HEK293 (cell line): ENCODE data around the gene PRUNE1.
A peak's percentile ranks its signal among the peaks of the same experiment; 100 is the strongest.

ENCODE experiments used
- CTCF ChIA-PET: fragments of 350-600 bp; formaldehyde crosslinking; extraction: SDS; loops from one replicate; lab custom pipeline; 2021; ENCODE audit warnings: antibody characterized with exemption; lab: Yijun Ruan, JAX
- POLR2A ChIA-PET: fragments of 300-600 bp; formaldehyde crosslinking; extraction: SDS; loops from one replicate; lab custom pipeline; 2020; ENCODE audit warnings: antibody characterized with exemption, inconsistent platforms; lab: Yijun Ruan, JAX
- H3K27ac ChIP-seq: fragments of 200-500 bp; sonication (Bioruptor generic); 2 replicates; pipeline ENCODE4 v1.5.1; 2014; ENCODE audit warnings: low read depth, low read length, control low read depth, inconsistent platforms; ENCODE audit errors: extremely low read depth
- H3K36me3 ChIP-seq, 2 experiments: fragments of 200-500 bp in 1 of 2; sonication (Bioruptor generic) in 1 of 2; 1 replicate in 1 of 2; 2 replicates in 1 of 2; pipeline ENCODE4 v1.5.1; 2014 to 2017; ENCODE audit warnings: inconsistent platforms in 2 of 2, low read length in 2 of 2; ENCODE audit not compliant: control insufficient read depth in 2 of 2, insufficient read depth in 1 of 2
- H3K4me1 ChIP-seq: fragments of 200-500 bp; sonication (Bioruptor generic); 2 replicates; pipeline ENCODE4 v1.5.1; 2014; ENCODE audit warnings: mild to moderate bottlenecking, low read length, inconsistent platforms; ENCODE audit not compliant: control insufficient read depth, insufficient read depth
- H3K4me3 ChIP-seq: 2 replicates; pipeline ENCODE4 v1.5.1; 2011; ENCODE audit warnings: low read depth, mild to moderate bottlenecking, control low read depth, low read length, moderate library complexity
- H3K9me3 ChIP-seq: fragments of 200-500 bp; sonication (Bioruptor generic); 2 replicates; pipeline ENCODE4 v1.5.1; 2014; ENCODE audit warnings: low read depth, low read length, inconsistent platforms; ENCODE audit not compliant: control insufficient read depth, insufficient read depth
- CTCF ChIP-seq: fragments of 450-650 bp; formaldehyde crosslinking; IDR thresholded peaks from 2 replicates; pipeline ENCODE4 v1.5.1; 2016; ENCODE audit warnings: missing biosample characterization, missing genetic modification characterization
- HOXC10 ChIP-seq: sonication (generic); formaldehyde crosslinking; IDR thresholded peaks from 2 replicates; pipeline ENCODE4 v1.8.1; 2023; ENCODE audit warnings: mild to moderate bottlenecking, missing genetic modification reagents
- PRDM4 ChIP-seq: fragments of 450-650 bp; formaldehyde crosslinking; IDR thresholded peaks from 2 replicates; pipeline ENCODE4 v1.5.1; 2017; ENCODE audit warnings: missing biosample characterization, missing genetic modification characterization
- ZBTB20 ChIP-seq: fragments of 450-650 bp; formaldehyde crosslinking; IDR thresholded peaks from 2 replicates; pipeline ENCODE4 v1.5.1; 2016; ENCODE audit warnings: missing biosample characterization, missing genetic modification characterization
- ZBTB48 ChIP-seq: fragments of 450-650 bp; formaldehyde crosslinking; IDR thresholded peaks from 2 replicates; pipeline ENCODE4 v1.5.1; 2016; ENCODE audit warnings: missing biosample characterization, missing genetic modification characterization
- ZBTB8A ChIP-seq: fragments of 450-650 bp; formaldehyde crosslinking; IDR thresholded peaks from 2 replicates; pipeline ENCODE4 v1.5.1; 2016; ENCODE audit warnings: missing biosample characterization, missing genetic modification characterization
- ZNF341 ChIP-seq: fragments of 450-650 bp; formaldehyde crosslinking; IDR thresholded peaks from 2 replicates; pipeline ENCODE4; 2016; ENCODE audit warnings: low read depth, missing biosample characterization, missing genetic modification characterization
- TF ChIP-seq, protein P1 (sequence below): fragments of 450-650 bp; formaldehyde crosslinking; IDR thresholded peaks from 2 replicates; pipeline ENCODE4 v1.5.1; 2016; ENCODE audit warnings: missing biosample characterization, missing genetic modification characterization
- TF ChIP-seq, protein P2 (sequence below): fragments of 450-650 bp; formaldehyde crosslinking; IDR thresholded peaks from 2 replicates; pipeline ENCODE4 v1.5.1; 2017; ENCODE audit warnings: missing biosample characterization, missing genetic modification characterization
- TF ChIP-seq, protein P3 (sequence below): fragments of 450-650 bp; formaldehyde crosslinking; IDR thresholded peaks from 2 replicates; pipeline ENCODE4 v1.5.1; 2016; ENCODE audit warnings: missing biosample characterization, missing genetic modification characterization
- TF ChIP-seq, protein P4 (sequence below): fragments of 450-650 bp; formaldehyde crosslinking; IDR thresholded peaks from 2 replicates; pipeline ENCODE4 v1.5.1; 2016; ENCODE audit warnings: missing biosample characterization, missing genetic modification characterization, low read depth

Gene PRUNE1

DNA sequence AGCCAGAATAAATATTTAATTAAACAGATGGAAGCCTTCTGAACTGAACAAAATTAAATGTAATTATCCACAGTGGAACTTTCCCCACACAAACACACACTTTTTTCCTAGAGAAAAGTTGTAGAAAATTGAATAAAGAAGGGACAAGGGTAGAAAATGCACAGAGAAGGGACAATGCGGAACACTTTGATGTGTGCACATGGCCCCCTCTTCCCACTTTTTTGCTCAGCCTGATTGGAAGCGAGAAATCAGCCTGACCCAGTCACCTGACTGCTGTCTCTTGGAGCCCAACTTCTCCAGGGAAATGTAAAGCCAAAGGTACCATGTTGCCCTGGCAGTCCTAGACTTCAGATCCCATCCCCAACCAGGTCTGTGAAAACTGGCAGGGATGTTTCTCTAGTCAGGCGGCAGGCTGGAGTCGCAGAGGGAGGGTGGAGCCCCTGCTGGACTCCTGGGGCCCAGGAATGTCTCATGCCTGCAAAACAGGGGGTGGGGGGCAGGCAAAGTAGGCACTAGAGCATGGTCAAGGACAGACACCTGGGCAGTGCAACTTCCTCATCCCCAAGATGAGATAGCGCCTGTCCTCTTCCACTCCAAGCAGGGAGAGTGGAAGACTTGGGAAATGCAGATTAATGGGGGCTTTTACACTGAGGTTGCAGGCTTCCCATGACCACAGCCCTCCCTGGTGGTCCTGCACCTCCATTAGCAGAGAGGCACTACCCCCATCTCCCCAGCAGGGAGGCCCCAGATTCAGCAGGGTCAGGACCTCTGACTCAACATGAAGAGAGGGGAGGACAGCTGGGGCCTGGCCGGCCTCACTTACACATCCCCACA is 36.4 kb upstream of the PRUNE1 start (continued):
- TF ChIP-seq, protein P1, sequence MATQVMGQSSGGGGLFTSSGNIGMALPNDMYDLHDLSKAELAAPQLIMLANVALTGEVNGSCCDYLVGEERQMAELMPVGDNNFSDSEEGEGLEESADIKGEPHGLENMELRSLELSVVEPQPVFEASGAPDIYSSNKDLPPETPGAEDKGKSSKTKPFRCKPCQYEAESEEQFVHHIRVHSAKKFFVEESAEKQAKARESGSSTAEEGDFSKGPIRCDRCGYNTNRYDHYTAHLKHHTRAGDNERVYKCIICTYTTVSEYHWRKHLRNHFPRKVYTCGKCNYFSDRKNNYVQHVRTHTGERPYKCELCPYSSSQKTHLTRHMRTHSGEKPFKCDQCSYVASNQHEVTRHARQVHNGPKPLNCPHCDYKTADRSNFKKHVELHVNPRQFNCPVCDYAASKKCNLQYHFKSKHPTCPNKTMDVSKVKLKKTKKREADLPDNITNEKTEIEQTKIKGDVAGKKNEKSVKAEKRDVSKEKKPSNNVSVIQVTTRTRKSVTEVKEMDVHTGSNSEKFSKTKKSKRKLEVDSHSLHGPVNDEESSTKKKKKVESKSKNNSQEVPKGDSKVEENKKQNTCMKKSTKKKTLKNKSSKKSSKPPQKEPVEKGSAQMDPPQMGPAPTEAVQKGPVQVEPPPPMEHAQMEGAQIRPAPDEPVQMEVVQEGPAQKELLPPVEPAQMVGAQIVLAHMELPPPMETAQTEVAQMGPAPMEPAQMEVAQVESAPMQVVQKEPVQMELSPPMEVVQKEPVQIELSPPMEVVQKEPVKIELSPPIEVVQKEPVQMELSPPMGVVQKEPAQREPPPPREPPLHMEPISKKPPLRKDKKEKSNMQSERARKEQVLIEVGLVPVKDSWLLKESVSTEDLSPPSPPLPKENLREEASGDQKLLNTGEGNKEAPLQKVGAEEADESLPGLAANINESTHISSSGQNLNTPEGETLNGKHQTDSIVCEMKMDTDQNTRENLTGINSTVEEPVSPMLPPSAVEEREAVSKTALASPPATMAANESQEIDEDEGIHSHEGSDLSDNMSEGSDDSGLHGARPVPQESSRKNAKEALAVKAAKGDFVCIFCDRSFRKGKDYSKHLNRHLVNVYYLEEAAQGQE: no peak
- peak; percentile 72 for TF ChIP-seq CTCF

DNA sequence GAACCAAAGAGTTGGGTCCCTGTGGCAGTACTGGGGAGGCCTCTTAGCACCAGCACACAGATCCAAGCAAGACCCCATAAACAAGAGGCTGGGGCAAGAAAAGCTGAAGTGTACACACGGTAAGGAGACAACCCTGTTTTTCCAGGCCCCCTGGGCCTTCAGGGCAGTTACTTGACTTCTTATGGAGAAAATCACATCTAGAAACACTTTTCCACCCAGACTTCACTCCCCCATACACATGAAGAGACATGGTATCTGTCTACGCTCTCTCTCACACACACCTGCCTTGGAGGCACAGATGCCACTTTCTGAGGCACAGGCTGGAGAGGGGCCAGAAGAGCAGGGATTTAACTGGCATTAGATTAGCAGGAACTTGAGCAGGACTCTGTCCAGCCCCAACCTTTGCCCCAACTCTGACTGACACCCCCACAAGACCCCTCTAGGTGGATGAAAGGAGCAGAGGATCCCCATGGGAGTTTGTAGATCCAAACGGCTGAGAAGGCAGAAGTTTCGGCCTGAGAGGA is 35.8 kb upstream of the PRUNE1 start:
- TF ChIP-seq ZBTB8A (tag by site-specific recombination) (no peak), PRDM4 (tag by site-specific recombination) (0 out of 2 replicates have a peak, but pooled peaks have one; percentile 12)
- TF ChIP-seq, protein P1: 0 out of 2 replicates have a peak, but pooled peaks have one; percentile 20
- TF ChIP-seq, all 188 proteins: peak for 2
- H3K4me1 ChIP-seq: peaks cover 24% of the 10 kb centered on the region
- ChIA-PET CTCF (interaction anchor here (0.7 kb wide), 1 partner anchor 127 kb away, joined by 3 read pairs; no protein-coding TSS in a partner anchor), POLR2A (interaction anchor here (1.4 kb wide), 1 partner anchor 10 kb away, joined by 4 read pairs; no protein-coding TSS in a partner anchor)
- peaks cover 0 to 21% of the 10 kb centered on the region in 2 experiments; a peak in 2 of 3 replicates for H3K36me3 ChIP-seq
- no peak overlapping the region for H3K27ac ChIP-seq
- H3K9me3 ChIP-seq: no peaks in the 10 kb centered on the region
- no peak overlapping the region for H3K4me3 ChIP-seq

GRCh38 chr1:150973258-150973835 is 34.9 kb upstream of the PRUNE1 start:
- peaks cover 26% of the 10 kb centered on the region for H3K4me1 ChIP-seq
- peak; percentile 52; the same call in 1 of the 2 replicates for TF ChIP-seq ZNF341 (tag by site-specific recombination)
- TF ChIP-seq HOXC10 (CRISPR knock-in tag): no peak
- TF ChIP-seq ZBTB20 (tag by site-specific recombination): 0 out of 2 replicates have a peak, but pooled peaks have one; percentile 63
- TF ChIP-seq, protein P2, sequence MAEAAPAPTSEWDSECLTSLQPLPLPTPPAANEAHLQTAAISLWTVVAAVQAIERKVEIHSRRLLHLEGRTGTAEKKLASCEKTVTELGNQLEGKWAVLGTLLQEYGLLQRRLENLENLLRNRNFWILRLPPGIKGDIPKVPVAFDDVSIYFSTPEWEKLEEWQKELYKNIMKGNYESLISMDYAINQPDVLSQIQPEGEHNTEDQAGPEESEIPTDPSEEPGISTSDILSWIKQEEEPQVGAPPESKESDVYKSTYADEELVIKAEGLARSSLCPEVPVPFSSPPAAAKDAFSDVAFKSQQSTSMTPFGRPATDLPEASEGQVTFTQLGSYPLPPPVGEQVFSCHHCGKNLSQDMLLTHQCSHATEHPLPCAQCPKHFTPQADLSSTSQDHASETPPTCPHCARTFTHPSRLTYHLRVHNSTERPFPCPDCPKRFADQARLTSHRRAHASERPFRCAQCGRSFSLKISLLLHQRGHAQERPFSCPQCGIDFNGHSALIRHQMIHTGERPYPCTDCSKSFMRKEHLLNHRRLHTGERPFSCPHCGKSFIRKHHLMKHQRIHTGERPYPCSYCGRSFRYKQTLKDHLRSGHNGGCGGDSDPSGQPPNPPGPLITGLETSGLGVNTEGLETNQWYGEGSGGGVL (tag by site-specific recombination): peak; percentile 66
- TF ChIP-seq, protein P3, sequence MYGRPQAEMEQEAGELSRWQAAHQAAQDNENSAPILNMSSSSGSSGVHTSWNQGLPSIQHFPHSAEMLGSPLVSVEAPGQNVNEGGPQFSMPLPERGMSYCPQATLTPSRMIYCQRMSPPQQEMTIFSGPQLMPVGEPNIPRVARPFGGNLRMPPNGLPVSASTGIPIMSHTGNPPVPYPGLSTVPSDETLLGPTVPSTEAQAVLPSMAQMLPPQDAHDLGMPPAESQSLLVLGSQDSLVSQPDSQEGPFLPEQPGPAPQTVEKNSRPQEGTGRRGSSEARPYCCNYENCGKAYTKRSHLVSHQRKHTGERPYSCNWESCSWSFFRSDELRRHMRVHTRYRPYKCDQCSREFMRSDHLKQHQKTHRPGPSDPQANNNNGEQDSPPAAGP: 0 out of 2 replicates have a peak, but pooled peaks have one; percentile 17
- TF ChIP-seq ZBTB48 (tag by site-specific recombination): 0 out of 2 replicates have a peak, but pooled peaks have one; percentile 12
- TF ChIP-seq, protein P4, sequence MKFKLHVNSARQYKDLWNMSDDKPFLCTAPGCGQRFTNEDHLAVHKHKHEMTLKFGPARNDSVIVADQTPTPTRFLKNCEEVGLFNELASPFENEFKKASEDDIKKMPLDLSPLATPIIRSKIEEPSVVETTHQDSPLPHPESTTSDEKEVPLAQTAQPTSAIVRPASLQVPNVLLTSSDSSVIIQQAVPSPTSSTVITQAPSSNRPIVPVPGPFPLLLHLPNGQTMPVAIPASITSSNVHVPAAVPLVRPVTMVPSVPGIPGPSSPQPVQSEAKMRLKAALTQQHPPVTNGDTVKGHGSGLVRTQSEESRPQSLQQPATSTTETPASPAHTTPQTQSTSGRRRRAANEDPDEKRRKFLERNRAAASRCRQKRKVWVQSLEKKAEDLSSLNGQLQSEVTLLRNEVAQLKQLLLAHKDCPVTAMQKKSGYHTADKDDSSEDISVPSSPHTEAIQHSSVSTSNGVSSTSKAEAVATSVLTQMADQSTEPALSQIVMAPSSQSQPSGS: no peak

More at GRCh38 chr1:150973258-150973835, 34.9 kb upstream of the PRUNE1 start:
- H3K36me3 ChIP-seq: peaks cover 0 to 12% of the 10 kb centered on the region in 2 experiments; a peak in 2 of 3 replicates
- H3K27ac ChIP-seq: peak overlapping the region; percentile 81
- H3K4me3 ChIP-seq: peak overlapping the region; percentile 82
- no peaks in the 10 kb centered on the region for H3K9me3 ChIP-seq
- CTCF ChIA-PET: interaction anchor here (1.4 kb wide), 1 partner anchor 22 kb away, joined by 5 read pairs; no protein-coding TSS in a partner anchor
- POLR2A ChIA-PET: interaction anchor here (1.0 to 1.7 kb wide), 5 partner anchors 8 to 97 kb away, joined by 3 to 9 read pairs (median 3); partner anchors contain the start of genes ARNT and MINDY1
